Mucosa of descending colon (tissue), 3 donors: ENCODE measurements around the gene SPTB. TPM values are rescaled to one million over a fixed set of nuclear protein-coding genes. Genes with fewer than 3 reads are reported as not detected.
A peak's percentile ranks its signal among the peaks of the same experiment; 100 is the strongest.

Experiments used
- ATAC-seq: fragments of 200-7000 bp; cut with Tn5 transposase; one replicate; pipeline ENCODE4 v1.9.1; 2020; ENCODE audit warnings: mild to moderate bottlenecking, moderate library complexity
- DNase-seq, 3 donors: peaks; one replicate each; pipeline ENCODE4 v3.0.0-alpha.2; 2020
- H3K36me3 ChIP-seq: fragments of 200-600 bp; one replicate; pipeline ENCODE4 v1.8.0; 2021; ENCODE audit warnings: low read depth, mild to moderate bottlenecking
- H3K4me1 ChIP-seq: fragments of 200-600 bp; one replicate; pipeline ENCODE4 v1.8.0; 2021; ENCODE audit warnings: low read depth, mild to moderate bottlenecking
- H3K4me3 ChIP-seq: fragments of 200-600 bp; one replicate; pipeline ENCODE4 v1.8.0; 2021; ENCODE audit warnings: mild to moderate bottlenecking
- H3K9me3 ChIP-seq: fragments of 200-600 bp; one replicate; pipeline ENCODE4 v1.8.0; 2021; ENCODE audit warnings: mild to moderate bottlenecking
- CTCF ChIP-seq: fragments of 200-600 bp; IDR thresholded peaks from one replicate; pipeline ENCODE4 v1.8.0; 2022; ENCODE audit warnings: antibody characterized with exemption, mild to moderate bottlenecking
- intact Hi-C, 2 donors: fragments of 100-400 bp; cut with DNase I in 1 of 2; cut with micrococcal nuclease in 1 of 2; formaldehyde crosslinking; loops; one replicate each; pipeline versions ENCODE4 v1.11.0 to v1.11.1; 2022; cut with DNase I, micrococcal nuclease
- total RNA-seq, 3 donors: library from RNA; stranded (reverse); fragmentation: NEBNext Ultra II Directional in 2 of 3; extraction: Animal tissue kit (Norgen Biotek cat#: 25700) in 2 of 3; gene quantifications; one replicate each; pipeline versions ENCODE4 v1.2.1 to v1.2.4, GENCODE V29; 2021 to 2023
- donor health status: DM: no; HTN: no; CAD: no; lungs with moderate emphysema.
- donor health status: DM: no; HTN: no; CAD: no.
- donor health status: DM: no; HTN: yes; CAD: no.

Gene SPTB
- total RNA-seq, 3 donors from 2014 or later: 0.35 to 1.4 (median 0.51) TPM

- H3K4me3 ChIP-seq: no peak overlapping the region
- TF ChIP-seq CTCF: no peak
- DNase-seq: no peak
- no peaks in the 10 kb centered on the region for H3K36me3 ChIP-seq
- no peak for ATAC-seq
- intact Hi-C loops: loop anchor here in 1 of 2 donors (10.0 kb wide), 1 partner anchor 75 kb away; no protein-coding TSS in a partner anchor
- H3K4me1 ChIP-seq: no peaks in the 10 kb centered on the region
- H3K9me3 ChIP-seq: no peaks in the 10 kb centered on the region
Observed at GRCh38 chr14:64899958-64900357, 20.3 kb upstream of the SPTB start.

- no peaks in the 10 kb centered on the region for H3K4me1 ChIP-seq
- ATAC-seq (peak; percentile 78), DNase-seq (peak in 1 of 3 donors; percentile 67)
- intact Hi-C loops: loop anchor here in 1 of 2 donors (10.0 kb wide), 1 partner anchor 67 kb away; no protein-coding TSS in a partner anchor
- H3K36me3 ChIP-seq: no peaks in the 10 kb centered on the region
- H3K4me3 ChIP-seq: no peak overlapping the region
- H3K9me3 ChIP-seq: no peaks in the 10 kb centered on the region
- no peak for TF ChIP-seq CTCF
Observed at GRCh38 chr14:64891839-64892375, 12.2 kb upstream of the SPTB start.

GRCh38 chr14:64891173-64891838 is 11.6 kb upstream of the SPTB start:
- no peak for DNase-seq
- Histone ChIP-seq H3K9me3 (no peaks in the 10 kb centered on the region), H3K4me3 (no peak overlapping the region), H3K36me3 (no peaks in the 10 kb centered on the region), H3K4me1 (no peaks in the 10 kb centered on the region)
- intact Hi-C loops: loop anchor here in 1 of 2 donors (10.0 kb wide), 1 partner anchor 67 kb away; no protein-coding TSS in a partner anchor
- TF ChIP-seq CTCF: no peak
- ATAC-seq: no peak

- Histone ChIP-seq H3K36me3 (no peaks in the 10 kb centered on the region), H3K4me1 (no peaks in the 10 kb centered on the region), H3K4me3 (no peak overlapping the region), H3K9me3 (no peaks in the 10 kb centered on the region)
- TF ChIP-seq CTCF: no peak
- ATAC-seq (no peak), DNase-seq (no peak)
- intact Hi-C loops: loop anchor here in 1 of 2 donors (10.0 kb wide), 1 partner anchor 65 kb away; no protein-coding TSS in a partner anchor
Observed at GRCh38 chr14:64889352-64889751, 9.6 kb upstream of the SPTB start.

GRCh38 chr14:64885559-64885958 is 5.9 kb upstream of the SPTB start:
- Histone ChIP-seq H3K9me3 (no peaks in the 10 kb centered on the region), H3K4me3 (no peak overlapping the region), H3K36me3 (no peaks in the 10 kb centered on the region), H3K4me1 (peaks cover 2% of the 10 kb centered on the region)
- TF ChIP-seq CTCF: no peak
- ATAC-seq (no peak), DNase-seq (no peak)
- intact Hi-C loops: loop anchor here in 1 of 2 donors (10.0 kb wide), 1 partner anchor 61 kb away; no protein-coding TSS in a partner anchor
